Measurements from ENCODE around the gene NTNG2. TPM values are rescaled to one million over a fixed set of nuclear protein-coding genes. Genes with fewer than 3 reads are reported as not detected.

The NTNG2 gene
- total and polyA plus RNA-seq, 2 of the 13 experiments (the other 11 are each of a cell fraction or from before 2014, with no cell fraction given): 0.02 to 0.36 TPM

- Histone ChIP-seq H3K9me3 (ENCODE audit: low read length) (no peaks in the 10 kb centered on the region), H4K20me1 (ENCODE audit: insufficient read depth, low read length) (no peaks in the 10 kb centered on the region), H3K9ac (ENCODE audit: insufficient read depth, low read depth, low read length) (no peak overlapping the region), H3K79me2 (ENCODE audit: insufficient read depth, low read length) (no peaks in the 10 kb centered on the region), H3K27ac (ENCODE audit: extremely low read length, insufficient read depth, low read length) (no peak overlapping the region), H2AFZ (ENCODE audit: low read length) (no peak overlapping the region), H3K4me3 (replicated peaks in 1 of 3; ENCODE audit: insufficient read depth in 1 of 3, low read depth in 2 of 3, low read length in 3 of 3) (no peak overlapping the region), H3K4me1 (ENCODE audit: insufficient read depth, low read length) (no peaks in the 10 kb centered on the region), H3K4me2 (ENCODE audit: low read depth, low read length) (no peak overlapping the region), H3K27me3 (ENCODE audit: control insufficient read depth in 1 of 2, insufficient read depth in 2 of 2, low read length in 2 of 2) (peaks cover 12 to 87% of the 10 kb centered on the region in 2 experiments; a peak in 4 of 5 replicates), H3K36me3 (replicated peaks in 1 of 2; ENCODE audit: control insufficient read depth in 1 of 2, insufficient read depth in 2 of 2, low read length in 2 of 2) (no peaks in the 10 kb centered on the region)
- DNase-seq (ENCODE audit: low spot score) (no peak), ATAC-seq (no peak), FAIRE-seq (no peak)
- in situ Hi-C loops (cut with HindIII; ENCODE audit: extremely low pct_ligation_motif_present, low pct_unique_long_range_greater_than_20kb) (no loop called here), intact Hi-C loops (cut with micrococcal nuclease; ENCODE audit: unreplicated experiment) (no loop called here)
- BruUV-seq (replicated peaks): no TSS peak
- ChIA-PET CTCF (ENCODE audit: low intra/inter-chr PET ratio, low total read pairs) (no interaction called here), POLR2A (no interaction called here)
- TF ChIP-seq SMARCC2 (IDR thresholded peaks at IDR 0.05) (no peak), ZNF33B (CRISPR knock-in tag; IDR thresholded peaks at IDR 0.05) (no peak), RBM39 (IDR thresholded peaks at IDR 0.05; ENCODE audit: low read depth, low read length, poor library complexity, severe bottlenecking) (no peak), MAZ (IDR thresholded peaks at IDR 0.05; ENCODE audit: borderline replicate concordance, low read depth, low read length) (no peak), MAZ (CRISPR knock-in tag; IDR thresholded peaks at IDR 0.05; ENCODE audit: low read depth) (no peak), GATAD2A (CRISPR knock-in tag; IDR thresholded peaks at IDR 0.05) (no peak), ZNF597 (CRISPR knock-in tag; IDR thresholded peaks at IDR 0.05) (no peak), ZNF17 (CRISPR knock-in tag; IDR thresholded peaks at IDR 0.05) (no peak)
- TF ChIP-seq, protein P1, sequence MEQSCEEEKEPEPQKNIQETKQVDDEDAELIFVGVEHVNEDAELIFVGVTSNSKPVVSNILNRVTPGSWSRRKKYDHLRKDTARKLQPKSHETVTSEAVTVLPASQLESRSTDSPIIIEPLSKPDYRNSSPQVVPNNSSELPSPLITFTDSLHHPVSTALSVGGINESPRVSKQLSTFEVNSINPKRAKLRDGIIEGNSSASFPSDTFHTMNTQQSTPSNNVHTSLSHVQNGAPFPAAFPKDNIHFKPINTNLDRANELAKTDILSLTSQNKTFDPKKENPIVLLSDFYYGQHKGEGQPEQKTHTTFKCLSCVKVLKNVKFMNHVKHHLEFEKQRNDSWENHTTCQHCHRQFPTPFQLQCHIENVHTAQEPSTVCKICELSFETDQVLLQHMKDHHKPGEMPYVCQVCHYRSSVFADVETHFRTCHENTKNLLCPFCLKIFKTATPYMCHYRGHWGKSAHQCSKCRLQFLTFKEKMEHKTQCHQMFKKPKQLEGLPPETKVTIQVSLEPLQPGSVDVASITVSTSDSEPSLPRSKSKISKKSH (CRISPR knock-in tag; IDR thresholded peaks at IDR 0.05; ENCODE audit: borderline replicate concordance): no peak
- WGBS (ENCODE audit: low lambda C conversion rate): 48% methylated on average over 11 of the region's 14 CpGs
Measured at GRCh38 chr9:132207215-132207614, 45.4 kb downstream of the NTNG2 start.

All from HepG2 (cell line).